Fibroblast of lung (primary cell): Measurements from ENCODE around the gene PRPF8.

ENCODE experiments used
- EZH2 ChIP-seq: IDR thresholded peaks from 2 replicates; pipeline ENCODE4 v1.5.1; 2012; ENCODE audit warnings: low read length, control low read depth, mild to moderate bottlenecking; ENCODE audit errors: missing control alignments
- TF ChIP-seq, protein P1 (sequence below), 2 donors: IDR thresholded peaks in 1 of 2; conservative IDR thresholded peaks in 1 of 2; 1 replicate in 1 of 2; 2 replicates in 1 of 2; pipeline ENCODE4 v1.5.1; 2011 to 2012; ENCODE audit warnings: low read length in 2 of 2, control low read depth in 1 of 2, inconsistent platforms in 1 of 2, low read depth in 1 of 2, mild to moderate bottlenecking in 1 of 2

DNA sequence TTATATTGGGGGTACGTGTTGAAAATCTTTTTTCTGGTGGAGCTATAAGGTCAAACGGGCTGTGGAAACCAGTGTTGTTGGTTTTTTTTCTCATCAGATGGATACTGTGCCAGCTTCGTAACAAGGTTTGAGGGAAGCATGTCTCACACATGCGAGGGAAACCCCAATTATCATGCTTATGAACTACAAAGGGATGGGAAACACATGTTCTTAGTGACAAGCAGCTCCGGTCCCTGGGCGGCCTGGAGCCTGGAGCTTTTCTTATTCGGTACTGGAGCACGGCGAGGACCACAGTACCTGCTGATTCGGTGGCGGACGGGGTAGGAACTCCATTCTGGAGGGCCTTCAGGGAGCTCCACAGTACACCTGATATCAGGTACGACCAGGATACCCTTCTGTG, 68.6 kb downstream of the PRPF8 start:
- TF ChIP-seq, protein P1, sequence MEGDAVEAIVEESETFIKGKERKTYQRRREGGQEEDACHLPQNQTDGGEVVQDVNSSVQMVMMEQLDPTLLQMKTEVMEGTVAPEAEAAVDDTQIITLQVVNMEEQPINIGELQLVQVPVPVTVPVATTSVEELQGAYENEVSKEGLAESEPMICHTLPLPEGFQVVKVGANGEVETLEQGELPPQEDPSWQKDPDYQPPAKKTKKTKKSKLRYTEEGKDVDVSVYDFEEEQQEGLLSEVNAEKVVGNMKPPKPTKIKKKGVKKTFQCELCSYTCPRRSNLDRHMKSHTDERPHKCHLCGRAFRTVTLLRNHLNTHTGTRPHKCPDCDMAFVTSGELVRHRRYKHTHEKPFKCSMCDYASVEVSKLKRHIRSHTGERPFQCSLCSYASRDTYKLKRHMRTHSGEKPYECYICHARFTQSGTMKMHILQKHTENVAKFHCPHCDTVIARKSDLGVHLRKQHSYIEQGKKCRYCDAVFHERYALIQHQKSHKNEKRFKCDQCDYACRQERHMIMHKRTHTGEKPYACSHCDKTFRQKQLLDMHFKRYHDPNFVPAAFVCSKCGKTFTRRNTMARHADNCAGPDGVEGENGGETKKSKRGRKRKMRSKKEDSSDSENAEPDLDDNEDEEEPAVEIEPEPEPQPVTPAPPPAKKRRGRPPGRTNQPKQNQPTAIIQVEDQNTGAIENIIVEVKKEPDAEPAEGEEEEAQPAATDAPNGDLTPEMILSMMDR (conservative IDR thresholded peaks at IDR 0.05 in 1 of 2, IDR thresholded peaks at IDR 0.05 in 1 of 2; ENCODE audit: low read depth in 1 of 2, low read length in 2 of 2): no peak
- TF ChIP-seq EZH2: no peak
